GM12874 (cell line): ENCODE data around the gene KMT5C.

Source experiments
- TF ChIP-seq, protein P1 (sequence below): IDR thresholded peaks from 2 replicates; pipeline ENCODE4 v1.5.1; 2011; ENCODE audit warnings: low read depth, mild to moderate bottlenecking, control low read depth, low read length, moderate library complexity; ENCODE audit not compliant: insufficient read depth

The KMT5C gene

DNA sequence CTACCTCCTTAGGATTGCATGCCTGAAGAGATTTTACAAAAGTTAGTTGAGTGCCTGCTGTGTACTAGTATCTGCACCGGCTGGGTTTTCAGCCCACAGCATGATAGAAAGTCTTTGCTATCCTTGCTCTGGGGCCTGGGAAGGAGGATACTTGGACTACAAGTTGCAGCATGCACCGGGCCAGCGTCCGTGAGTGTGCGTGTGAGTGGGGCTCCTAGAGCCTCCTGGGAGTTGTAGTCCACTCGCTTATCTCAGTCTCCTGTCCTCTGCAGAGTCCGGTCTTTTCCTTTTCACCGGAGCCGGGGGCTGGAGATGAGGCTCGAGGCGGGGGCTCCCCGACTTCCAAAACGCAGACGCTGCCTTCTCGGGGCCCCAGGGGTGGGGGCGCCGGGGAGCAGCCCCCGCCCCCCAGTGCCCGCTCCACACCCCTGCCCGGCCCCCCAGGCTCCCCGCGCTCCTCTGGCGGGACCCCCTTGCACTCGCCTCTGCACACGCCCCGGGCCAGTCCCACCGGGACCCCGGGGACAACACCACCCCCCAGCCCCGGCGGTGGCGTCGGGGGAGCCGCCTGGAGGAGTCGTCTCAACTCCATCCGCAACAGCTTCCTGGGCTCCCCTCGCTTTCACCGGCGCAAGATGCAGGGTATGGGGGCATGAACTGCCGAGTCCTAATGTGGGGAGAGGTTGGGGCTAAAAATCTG, 35.2 kb upstream of the KMT5C start:
- TF ChIP-seq, protein P1, sequence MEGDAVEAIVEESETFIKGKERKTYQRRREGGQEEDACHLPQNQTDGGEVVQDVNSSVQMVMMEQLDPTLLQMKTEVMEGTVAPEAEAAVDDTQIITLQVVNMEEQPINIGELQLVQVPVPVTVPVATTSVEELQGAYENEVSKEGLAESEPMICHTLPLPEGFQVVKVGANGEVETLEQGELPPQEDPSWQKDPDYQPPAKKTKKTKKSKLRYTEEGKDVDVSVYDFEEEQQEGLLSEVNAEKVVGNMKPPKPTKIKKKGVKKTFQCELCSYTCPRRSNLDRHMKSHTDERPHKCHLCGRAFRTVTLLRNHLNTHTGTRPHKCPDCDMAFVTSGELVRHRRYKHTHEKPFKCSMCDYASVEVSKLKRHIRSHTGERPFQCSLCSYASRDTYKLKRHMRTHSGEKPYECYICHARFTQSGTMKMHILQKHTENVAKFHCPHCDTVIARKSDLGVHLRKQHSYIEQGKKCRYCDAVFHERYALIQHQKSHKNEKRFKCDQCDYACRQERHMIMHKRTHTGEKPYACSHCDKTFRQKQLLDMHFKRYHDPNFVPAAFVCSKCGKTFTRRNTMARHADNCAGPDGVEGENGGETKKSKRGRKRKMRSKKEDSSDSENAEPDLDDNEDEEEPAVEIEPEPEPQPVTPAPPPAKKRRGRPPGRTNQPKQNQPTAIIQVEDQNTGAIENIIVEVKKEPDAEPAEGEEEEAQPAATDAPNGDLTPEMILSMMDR: no peak

DNA sequence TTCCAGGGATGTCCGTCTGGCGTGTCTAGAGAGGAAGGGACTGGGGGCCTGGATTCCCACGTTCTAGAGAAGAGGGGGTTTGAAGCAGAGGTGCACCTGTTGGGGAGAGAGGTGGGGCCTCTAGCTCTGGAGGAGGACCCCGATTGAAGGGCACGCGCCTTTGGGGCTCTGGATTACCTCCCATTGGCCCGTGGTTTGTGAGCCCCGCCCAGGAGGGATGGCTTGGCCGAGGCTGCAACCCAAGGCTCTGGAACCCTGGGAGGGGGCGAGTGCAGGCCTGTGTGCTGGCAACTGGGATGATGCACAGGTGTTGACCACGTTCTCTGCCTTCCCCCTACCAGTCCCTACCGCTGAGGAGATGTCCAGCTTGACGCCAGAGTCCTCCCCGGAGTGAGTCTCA, 34.7 kb upstream of the KMT5C start:
- TF ChIP-seq, protein P1: no peak

DNA sequence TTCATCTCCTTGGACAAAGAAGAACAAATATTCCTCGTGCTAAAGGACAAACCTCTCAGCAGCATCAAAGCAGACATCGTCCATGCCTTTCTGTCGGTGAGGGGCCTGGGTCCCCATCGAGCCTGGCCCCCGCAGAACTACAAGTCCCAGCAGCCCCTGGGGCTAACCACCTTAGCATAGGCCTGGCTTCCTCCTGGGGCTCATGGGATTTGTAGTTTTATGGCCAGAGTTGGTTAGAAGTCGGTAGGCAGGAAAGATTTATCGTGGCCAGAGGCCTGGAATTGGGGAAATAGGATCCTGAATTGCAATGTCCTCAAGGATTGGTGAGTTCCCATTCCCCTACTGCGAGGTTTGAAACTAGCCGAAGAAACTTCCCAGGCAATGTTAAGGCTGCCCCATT, 34.2 kb upstream of the KMT5C start:
- TF ChIP-seq, protein P1: no peak

DNA sequence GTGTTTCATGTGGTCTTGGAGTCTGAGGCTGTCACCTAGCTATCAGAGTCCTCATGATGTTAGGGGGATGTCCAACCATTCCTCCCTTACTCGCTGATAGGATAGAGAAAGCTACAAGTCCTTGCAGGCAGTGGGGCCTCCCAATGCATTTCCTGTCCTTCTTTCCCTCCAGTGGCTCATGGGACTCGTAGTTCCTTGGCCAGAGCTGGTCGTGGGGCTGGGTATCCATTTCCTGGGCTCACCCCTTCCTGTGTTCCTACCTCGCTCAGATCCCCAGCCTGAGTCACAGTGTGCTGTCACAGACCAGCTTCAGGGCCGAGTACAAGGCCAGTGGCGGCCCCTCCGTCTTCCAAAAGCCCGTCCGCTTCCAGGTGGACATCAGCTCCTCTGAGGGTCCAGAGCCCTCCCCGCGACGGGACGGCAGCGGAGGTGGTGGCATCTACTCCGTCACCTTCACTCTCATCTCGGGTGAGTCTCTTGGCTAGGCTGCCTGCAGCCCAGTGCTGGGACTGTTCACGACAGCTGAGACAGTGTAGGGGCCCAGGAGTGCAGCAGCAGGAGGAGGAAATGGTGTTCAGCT, 33.6 kb upstream of the KMT5C start:
- TF ChIP-seq, protein P1: no peak

DNA sequence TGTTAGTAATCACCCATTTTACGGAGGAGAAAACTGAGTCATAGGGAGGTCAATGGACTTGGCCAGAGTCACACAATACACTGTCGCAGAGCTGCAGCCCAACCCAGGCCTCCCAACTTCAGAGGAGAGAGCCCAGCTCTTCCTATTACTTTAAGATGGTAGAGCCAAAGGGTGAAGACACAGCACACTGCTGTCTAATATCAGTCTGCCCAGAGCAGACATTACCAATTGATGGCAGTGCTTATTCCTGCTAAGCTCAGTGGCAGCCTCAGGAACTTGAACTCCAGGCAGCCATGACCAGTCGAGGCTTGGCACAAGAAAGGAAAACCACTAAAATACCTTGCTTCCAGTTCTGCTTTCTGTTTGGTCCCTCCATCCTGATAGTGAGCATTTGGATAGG, 33.0 kb upstream of the KMT5C start:
- TF ChIP-seq, protein P1: no peak

DNA sequence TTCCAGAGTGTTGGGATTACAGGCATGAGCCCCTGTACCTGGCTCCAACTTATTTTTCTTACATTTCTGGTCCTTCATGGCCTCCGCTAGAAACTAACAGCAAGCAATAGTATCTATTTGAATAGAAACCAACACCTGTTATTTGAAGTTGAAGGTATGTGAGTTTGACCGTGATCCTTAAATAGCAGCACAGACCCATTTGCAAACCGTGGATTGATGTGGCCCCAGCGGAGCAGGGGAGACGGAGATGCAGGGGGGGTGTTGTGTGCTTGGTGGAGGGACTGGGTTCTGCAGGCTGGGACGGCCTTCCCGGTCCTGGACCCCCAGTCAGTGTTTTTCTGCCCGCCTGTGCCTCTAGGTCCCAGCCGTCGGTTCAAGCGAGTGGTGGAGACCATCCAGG, 31.4 kb upstream of the KMT5C start:
- TF ChIP-seq, protein P1: no peak

DNA sequence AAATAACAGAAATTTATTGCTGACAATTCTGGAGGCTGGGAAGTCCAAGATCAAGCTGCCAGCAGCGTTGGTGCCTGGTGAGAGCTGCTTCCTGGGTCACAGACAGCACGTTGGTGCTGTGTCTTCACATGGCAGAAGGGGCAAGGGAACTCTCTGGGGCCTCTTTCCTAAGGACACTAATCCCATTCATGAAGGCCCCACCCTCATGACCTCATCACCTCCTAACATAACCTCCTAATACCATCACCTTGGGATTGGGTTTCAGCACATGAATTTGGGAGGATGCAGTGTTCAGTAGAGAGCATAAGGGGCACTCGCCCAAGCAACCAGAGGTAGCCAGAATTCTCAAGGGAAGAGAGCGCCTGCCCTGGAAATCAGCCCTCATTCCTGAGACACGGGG, 30.2 kb upstream of the KMT5C start:
- TF ChIP-seq, protein P1: no peak
